ENCODE measurements around the gene CDH12. TPM values are rescaled to one million over a fixed set of nuclear protein-coding genes. Genes with fewer than 3 reads are reported as not detected.

Gene CDH12
- total RNA-seq, 1 donor from 2014 or later, result 23.5 TPM

- H3K9me3 Mint-ChIP-seq (ENCODE audit: unreplicated experiment), result no peaks in the 10 kb centered on the region
- no peak overlapping the region for H3K4me3 Mint-ChIP-seq (ENCODE audit: unreplicated experiment)
- H3K27me3 Mint-ChIP-seq (ENCODE audit: unreplicated experiment), result peaks cover 3% of the 10 kb centered on the region
- H3K36me3 Mint-ChIP-seq (ENCODE audit: unreplicated experiment), result no peaks in the 10 kb centered on the region
- H3K4me1 Mint-ChIP-seq (ENCODE audit: low read depth, unreplicated experiment), result peaks cover 8% of the 10 kb centered on the region
- TF ChIP-seq, protein P1, sequence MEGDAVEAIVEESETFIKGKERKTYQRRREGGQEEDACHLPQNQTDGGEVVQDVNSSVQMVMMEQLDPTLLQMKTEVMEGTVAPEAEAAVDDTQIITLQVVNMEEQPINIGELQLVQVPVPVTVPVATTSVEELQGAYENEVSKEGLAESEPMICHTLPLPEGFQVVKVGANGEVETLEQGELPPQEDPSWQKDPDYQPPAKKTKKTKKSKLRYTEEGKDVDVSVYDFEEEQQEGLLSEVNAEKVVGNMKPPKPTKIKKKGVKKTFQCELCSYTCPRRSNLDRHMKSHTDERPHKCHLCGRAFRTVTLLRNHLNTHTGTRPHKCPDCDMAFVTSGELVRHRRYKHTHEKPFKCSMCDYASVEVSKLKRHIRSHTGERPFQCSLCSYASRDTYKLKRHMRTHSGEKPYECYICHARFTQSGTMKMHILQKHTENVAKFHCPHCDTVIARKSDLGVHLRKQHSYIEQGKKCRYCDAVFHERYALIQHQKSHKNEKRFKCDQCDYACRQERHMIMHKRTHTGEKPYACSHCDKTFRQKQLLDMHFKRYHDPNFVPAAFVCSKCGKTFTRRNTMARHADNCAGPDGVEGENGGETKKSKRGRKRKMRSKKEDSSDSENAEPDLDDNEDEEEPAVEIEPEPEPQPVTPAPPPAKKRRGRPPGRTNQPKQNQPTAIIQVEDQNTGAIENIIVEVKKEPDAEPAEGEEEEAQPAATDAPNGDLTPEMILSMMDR (IDR thresholded peaks at IDR 0.05; ENCODE audit: partially characterized antibody, unreplicated experiment), result no peak
- no peak overlapping the region for H3K27ac Mint-ChIP-seq (ENCODE audit: unreplicated experiment)
- no peak for DNase-seq
These were observed 356.5 kb downstream of the CDH12 start for GRCh38 chr5:22496666-22497065.

GRCh38 chr5:22495016-22495720 lies 358.0 kb downstream of the CDH12 start:
- TF ChIP-seq, protein P1 (IDR thresholded peaks at IDR 0.05; ENCODE audit: partially characterized antibody, unreplicated experiment), result no peak
- no peaks in the 10 kb centered on the region for H3K9me3 Mint-ChIP-seq (ENCODE audit: unreplicated experiment)
- H3K27me3 Mint-ChIP-seq (ENCODE audit: unreplicated experiment), result peaks cover 3% of the 10 kb centered on the region
- H3K36me3 Mint-ChIP-seq (ENCODE audit: unreplicated experiment), result no peaks in the 10 kb centered on the region
- no peak overlapping the region for H3K4me3 Mint-ChIP-seq (ENCODE audit: unreplicated experiment)
- DNase-seq, result no peak
- H3K27ac Mint-ChIP-seq (ENCODE audit: unreplicated experiment), result no peak overlapping the region
- H3K4me1 Mint-ChIP-seq (ENCODE audit: low read depth, unreplicated experiment), result peaks cover 8% of the 10 kb centered on the region

- Mint-ChIP-seq H3K27me3 (ENCODE audit: unreplicated experiment) (no peaks in the 10 kb centered on the region), H3K36me3 (ENCODE audit: unreplicated experiment) (no peaks in the 10 kb centered on the region), H3K4me3 (ENCODE audit: unreplicated experiment) (no peak overlapping the region), H3K4me1 (ENCODE audit: low read depth, unreplicated experiment) (no peaks in the 10 kb centered on the region), H3K9me3 (ENCODE audit: unreplicated experiment) (no peaks in the 10 kb centered on the region), H3K27ac (ENCODE audit: unreplicated experiment) (no peak overlapping the region)
- no peak for DNase-seq
- TF ChIP-seq, protein P1 (IDR thresholded peaks at IDR 0.05; ENCODE audit: partially characterized antibody, unreplicated experiment), result no peak
These were observed 364.7 kb downstream of the CDH12 start for GRCh38 chr5:22488427-22488826.

GRCh38 chr5:22480305-22480704 lies 372.8 kb downstream of the CDH12 start:
- no peaks in the 10 kb centered on the region for H3K9me3 Mint-ChIP-seq (ENCODE audit: unreplicated experiment)
- TF ChIP-seq, protein P1 (IDR thresholded peaks at IDR 0.05; ENCODE audit: partially characterized antibody, unreplicated experiment), result no peak
- H3K27ac Mint-ChIP-seq (ENCODE audit: unreplicated experiment), result no peak overlapping the region
- no peaks in the 10 kb centered on the region for H3K36me3 Mint-ChIP-seq (ENCODE audit: unreplicated experiment)
- no peaks in the 10 kb centered on the region for H3K4me1 Mint-ChIP-seq (ENCODE audit: low read depth, unreplicated experiment)
- DNase-seq, result no peak
- H3K4me3 Mint-ChIP-seq (ENCODE audit: unreplicated experiment), result no peak overlapping the region
- H3K27me3 Mint-ChIP-seq (ENCODE audit: unreplicated experiment), result no peaks in the 10 kb centered on the region

DNA sequence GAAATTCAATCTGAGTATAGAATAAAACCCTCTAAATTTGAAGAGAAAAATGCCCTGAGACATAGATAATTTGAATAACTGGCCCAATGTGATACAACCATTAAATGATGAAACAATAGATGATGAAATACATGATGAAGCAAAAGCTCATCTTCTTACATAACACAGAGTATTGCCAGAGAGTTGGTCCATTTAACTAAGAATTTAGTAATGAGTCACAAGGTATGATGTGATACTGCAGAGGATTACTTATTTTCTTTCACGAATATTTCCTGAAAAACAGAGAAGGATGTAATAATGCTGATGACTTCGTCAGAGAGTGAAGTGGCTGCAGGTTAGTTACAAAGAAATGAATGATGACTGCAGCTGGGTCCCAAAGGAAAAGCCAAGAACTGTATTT lies 379.3 kb downstream of the CDH12 start:
- no peak overlapping the region for H3K4me3 Mint-ChIP-seq (ENCODE audit: unreplicated experiment)
- H3K4me1 Mint-ChIP-seq (ENCODE audit: low read depth, unreplicated experiment), result no peaks in the 10 kb centered on the region
- no peaks in the 10 kb centered on the region for H3K36me3 Mint-ChIP-seq (ENCODE audit: unreplicated experiment)
- no peaks in the 10 kb centered on the region for H3K27me3 Mint-ChIP-seq (ENCODE audit: unreplicated experiment)
- DNase-seq, result no peak
- H3K27ac Mint-ChIP-seq (ENCODE audit: unreplicated experiment), result no peak overlapping the region
- no peaks in the 10 kb centered on the region for H3K9me3 Mint-ChIP-seq (ENCODE audit: unreplicated experiment)
- TF ChIP-seq, protein P1 (IDR thresholded peaks at IDR 0.05; ENCODE audit: partially characterized antibody, unreplicated experiment), result no peak
